Measurements from ENCODE around the gene EPAS1. TPM values are rescaled to one million over a fixed set of nuclear protein-coding genes. Genes with fewer than 3 reads are reported as not detected.

Gene EPAS1
- total RNA-seq, 1 experiment from 2014 or later, result 146 TPM

DNA sequence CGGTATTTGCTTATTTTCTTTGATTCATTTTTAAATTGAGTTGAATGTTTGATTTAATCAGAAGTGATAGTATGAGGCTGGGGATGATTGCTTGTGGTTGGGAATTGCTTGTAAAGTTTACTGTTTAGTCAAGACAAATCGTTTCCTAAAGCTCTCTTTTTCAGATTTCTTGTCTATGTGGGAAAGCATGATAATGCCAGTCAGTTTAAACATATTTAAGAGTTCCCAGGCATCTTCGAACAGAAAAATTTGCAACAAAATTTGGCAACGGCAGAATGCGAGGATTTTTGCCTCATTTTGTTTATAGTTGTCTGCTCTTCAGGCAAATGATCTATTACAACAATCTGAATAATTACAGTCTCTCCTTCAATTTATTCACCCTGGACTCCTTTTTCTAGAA, 22.5 kb downstream of the EPAS1 start:
- Mint-ChIP-seq H3K27me3 (ENCODE audit: insufficient read depth, unreplicated experiment) (no peaks in the 10 kb centered on the region), H3K4me3 (ENCODE audit: unreplicated experiment) (no peak overlapping the region), H3K9me3 (ENCODE audit: unreplicated experiment) (no peaks in the 10 kb centered on the region), H3K36me3 (ENCODE audit: insufficient read depth, unreplicated experiment) (peaks cover 7% of the 10 kb centered on the region), H3K4me1 (ENCODE audit: insufficient read depth, unreplicated experiment) (peaks cover 49% of the 10 kb centered on the region), H3K27ac (ENCODE audit: low read depth, unreplicated experiment) (no peak overlapping the region)
- POLR2A ChIA-PET, result interaction anchor here (1.1 to 24.9 kb wide), 8 partner anchors 10 to 327 kb away, joined by 3 to 553 read pairs (median 6); partner anchors contain the start of gene EPAS1
- BruUV-seq (replicated peaks), result no TSS peak
- intact Hi-C loops (cut with micrococcal nuclease), result no loop called here
- no peak for DNase-seq (ENCODE audit: unreplicated experiment)
- TF ChIP-seq, protein P1, sequence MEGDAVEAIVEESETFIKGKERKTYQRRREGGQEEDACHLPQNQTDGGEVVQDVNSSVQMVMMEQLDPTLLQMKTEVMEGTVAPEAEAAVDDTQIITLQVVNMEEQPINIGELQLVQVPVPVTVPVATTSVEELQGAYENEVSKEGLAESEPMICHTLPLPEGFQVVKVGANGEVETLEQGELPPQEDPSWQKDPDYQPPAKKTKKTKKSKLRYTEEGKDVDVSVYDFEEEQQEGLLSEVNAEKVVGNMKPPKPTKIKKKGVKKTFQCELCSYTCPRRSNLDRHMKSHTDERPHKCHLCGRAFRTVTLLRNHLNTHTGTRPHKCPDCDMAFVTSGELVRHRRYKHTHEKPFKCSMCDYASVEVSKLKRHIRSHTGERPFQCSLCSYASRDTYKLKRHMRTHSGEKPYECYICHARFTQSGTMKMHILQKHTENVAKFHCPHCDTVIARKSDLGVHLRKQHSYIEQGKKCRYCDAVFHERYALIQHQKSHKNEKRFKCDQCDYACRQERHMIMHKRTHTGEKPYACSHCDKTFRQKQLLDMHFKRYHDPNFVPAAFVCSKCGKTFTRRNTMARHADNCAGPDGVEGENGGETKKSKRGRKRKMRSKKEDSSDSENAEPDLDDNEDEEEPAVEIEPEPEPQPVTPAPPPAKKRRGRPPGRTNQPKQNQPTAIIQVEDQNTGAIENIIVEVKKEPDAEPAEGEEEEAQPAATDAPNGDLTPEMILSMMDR (IDR thresholded peaks at IDR 0.05; ENCODE audit: unreplicated experiment), result no peak
- CTCF ChIA-PET, result interaction anchor here (0.7 to 1.6 kb wide), 5 partner anchors 8 to 256 kb away, joined by 3 to 9 read pairs (median 4); no protein-coding TSS in a partner anchor

DNA sequence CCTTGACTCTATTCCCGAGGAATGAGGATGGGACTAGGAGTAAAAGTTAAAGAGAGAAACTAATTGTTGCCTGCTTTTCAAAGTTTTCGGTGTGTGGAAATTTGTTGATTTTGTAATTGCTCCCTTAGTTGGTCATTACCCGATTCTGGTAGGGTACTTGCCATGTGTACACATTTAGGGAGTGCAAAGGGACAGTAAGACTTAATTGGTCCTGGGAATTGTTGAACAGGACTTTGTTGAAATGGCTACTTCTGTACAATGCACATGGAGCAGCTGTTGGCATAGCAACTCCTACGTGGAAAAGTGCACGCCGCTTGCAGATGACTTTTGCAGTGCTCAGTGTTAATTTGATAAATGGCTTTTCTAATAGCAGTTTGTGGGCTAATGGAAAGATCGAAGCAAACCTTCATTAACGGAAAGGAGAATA, 22.9 kb downstream of the EPAS1 start:
- BruUV-seq (replicated peaks), result no TSS peak
- Mint-ChIP-seq H3K27me3 (ENCODE audit: insufficient read depth, unreplicated experiment) (no peaks in the 10 kb centered on the region), H3K27ac (ENCODE audit: low read depth, unreplicated experiment) (no peak overlapping the region), H3K4me1 (ENCODE audit: insufficient read depth, unreplicated experiment) (peaks cover 46% of the 10 kb centered on the region), H3K4me3 (ENCODE audit: unreplicated experiment) (no peak overlapping the region), H3K36me3 (ENCODE audit: insufficient read depth, unreplicated experiment) (peaks cover 2% of the 10 kb centered on the region), H3K9me3 (ENCODE audit: unreplicated experiment) (no peaks in the 10 kb centered on the region)
- ChIA-PET CTCF (interaction anchor here (0.6 to 1.6 kb wide), 2 partner anchors 203 to 257 kb away, joined by 3 to 4 read pairs; no protein-coding TSS in a partner anchor), POLR2A (interaction anchor here (1.2 to 24.9 kb wide), 5 partner anchors 10 to 328 kb away, joined by 3 to 553 read pairs (median 7); partner anchors contain the start of gene EPAS1)
- intact Hi-C loops (cut with micrococcal nuclease), result no loop called here
- no peak for DNase-seq (ENCODE audit: unreplicated experiment)
- TF ChIP-seq, protein P1 (IDR thresholded peaks at IDR 0.05; ENCODE audit: unreplicated experiment), result no peak

DNA sequence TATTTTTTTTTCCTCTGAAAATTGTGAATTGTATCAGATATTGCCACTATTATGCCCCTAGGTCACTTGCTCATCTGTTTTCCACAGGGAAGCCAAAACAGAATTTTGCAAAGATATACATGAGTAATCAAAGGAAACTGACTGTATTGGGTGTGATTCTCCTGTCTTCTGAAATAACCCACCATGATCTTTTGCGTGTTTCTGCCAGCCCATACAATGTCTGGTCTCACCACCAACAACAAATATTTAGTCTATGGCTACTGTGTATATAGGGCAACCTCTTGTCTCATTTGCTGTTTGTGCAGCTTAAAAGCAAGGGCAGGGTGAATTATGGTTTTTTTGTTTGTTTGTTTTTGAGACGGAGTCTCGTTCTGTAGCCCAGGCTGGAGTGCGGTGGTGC, 26.5 kb downstream of the EPAS1 start:
- intact Hi-C loops (cut with micrococcal nuclease), result no loop called here
- Mint-ChIP-seq H3K27me3 (ENCODE audit: insufficient read depth, unreplicated experiment) (no peaks in the 10 kb centered on the region), H3K4me1 (ENCODE audit: insufficient read depth, unreplicated experiment) (peaks cover 61% of the 10 kb centered on the region), H3K4me3 (ENCODE audit: unreplicated experiment) (no peak overlapping the region), H3K9me3 (ENCODE audit: unreplicated experiment) (no peaks in the 10 kb centered on the region), H3K36me3 (ENCODE audit: insufficient read depth, unreplicated experiment) (peaks cover 10% of the 10 kb centered on the region), H3K27ac (ENCODE audit: low read depth, unreplicated experiment) (peak overlapping the region; percentile 91)
- CTCF ChIA-PET, result interaction anchor here (0.7 kb wide), 1 partner anchor 51 kb away, joined by 3 read pairs; no protein-coding TSS in a partner anchor
- BruUV-seq (replicated peaks), result no TSS peak
- POLR2A ChIA-PET, result interaction anchor here (0.6 to 4.5 kb wide), 5 partner anchors 9 to 136 kb away, joined by 3 to 24 read pairs (median 4); partner anchors contain the start of gene EPAS1
- TF ChIP-seq, protein P1 (IDR thresholded peaks at IDR 0.05; ENCODE audit: unreplicated experiment), result no peak
- DNase-seq (ENCODE audit: unreplicated experiment), result peak; percentile 43

DNA sequence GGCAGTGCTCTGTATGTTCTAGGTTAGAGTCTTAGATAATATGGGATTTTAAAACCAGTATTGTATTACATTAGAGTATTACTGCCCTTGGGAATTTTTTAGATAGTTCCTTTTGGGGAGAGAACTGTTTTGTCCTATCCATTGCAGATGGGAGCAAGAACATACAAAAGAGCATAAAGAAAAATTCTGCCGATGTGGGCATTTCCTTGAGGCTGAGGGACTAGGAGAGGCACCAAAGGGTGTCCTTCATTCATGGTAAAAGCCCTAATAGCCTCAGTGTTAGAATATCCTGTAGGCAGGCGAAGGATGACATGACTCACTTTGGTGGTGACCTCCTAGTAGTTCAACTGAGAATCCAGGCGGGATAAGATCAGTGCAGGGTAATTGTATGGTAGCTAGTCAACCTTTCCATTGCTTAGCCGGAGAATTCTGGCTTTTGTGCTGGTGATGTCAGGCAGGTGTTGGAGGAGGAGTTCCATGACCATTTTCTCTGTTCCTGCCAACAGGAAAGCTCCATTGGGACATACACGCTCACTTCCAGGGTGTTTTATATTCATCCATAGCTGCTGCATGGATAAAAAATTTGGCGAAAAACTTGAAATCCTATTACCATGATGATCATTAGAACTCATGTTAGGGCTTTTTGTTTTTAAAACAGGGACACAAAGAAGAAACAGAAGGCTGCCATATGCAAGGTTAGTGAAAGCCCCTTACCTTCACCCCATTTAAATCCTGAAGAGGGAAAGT, 28.1 kb downstream of the EPAS1 start:
- TF ChIP-seq, protein P1 (IDR thresholded peaks at IDR 0.05; ENCODE audit: unreplicated experiment), result no peak

More for the DNA sequence above, 28.1 kb downstream of the EPAS1 start:
- BruUV-seq (replicated peaks), result no TSS peak
- Mint-ChIP-seq H3K27me3 (ENCODE audit: insufficient read depth, unreplicated experiment) (no peaks in the 10 kb centered on the region), H3K9me3 (ENCODE audit: unreplicated experiment) (no peaks in the 10 kb centered on the region), H3K27ac (ENCODE audit: low read depth, unreplicated experiment) (peak overlapping the region; percentile 91), H3K4me1 (ENCODE audit: insufficient read depth, unreplicated experiment) (peaks cover 65% of the 10 kb centered on the region), H3K4me3 (ENCODE audit: unreplicated experiment) (peak overlapping the region; percentile 42), H3K36me3 (ENCODE audit: insufficient read depth, unreplicated experiment) (peaks cover 10% of the 10 kb centered on the region)
- ChIA-PET CTCF (interaction anchor here (1.1 to 1.6 kb wide), 3 partner anchors 8 to 28 kb away, joined by 3 to 5 read pairs (median 3); no protein-coding TSS in a partner anchor), POLR2A (interaction anchor here (0.7 to 4.5 kb wide), 12 partner anchors 8 to 252 kb away, joined by 3 to 24 read pairs (median 5); partner anchors contain the start of gene EPAS1)
- intact Hi-C loops (cut with micrococcal nuclease), result no loop called here
- DNase-seq (ENCODE audit: unreplicated experiment), result peak; percentile 81
